ENCODE data around the gene PLA2G3.

DNA sequence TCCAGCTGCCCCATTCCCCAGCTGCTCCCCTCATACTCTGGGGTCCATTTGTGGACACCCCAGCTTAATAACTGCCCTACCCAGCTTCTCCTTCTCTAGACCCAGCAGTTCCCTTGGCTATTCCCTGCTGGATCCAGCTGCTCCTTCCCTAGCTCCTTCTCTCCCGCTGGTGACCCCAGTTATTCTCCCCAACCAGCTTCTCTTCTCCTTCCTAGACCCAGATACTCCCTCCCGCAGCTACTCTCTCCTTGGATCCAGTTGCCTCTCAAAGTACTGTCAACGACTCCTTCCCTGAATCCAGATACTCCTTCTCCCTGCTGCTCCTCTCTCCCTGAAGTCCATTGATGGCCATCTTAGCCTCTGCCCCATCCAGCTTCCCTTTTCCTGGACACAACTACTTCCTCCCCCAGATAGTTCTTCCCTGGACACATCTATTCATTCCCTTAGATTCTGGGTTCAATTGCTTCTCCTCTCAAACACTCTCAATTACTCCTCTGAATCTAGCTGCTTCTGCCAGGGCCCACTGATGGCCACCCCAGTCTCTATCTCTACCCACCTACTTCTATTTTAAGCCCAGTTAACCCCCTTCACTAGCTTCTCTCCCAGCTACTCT is 44.6 kb downstream of the PLA2G3 start:
- TF ChIP-seq, protein P1, sequence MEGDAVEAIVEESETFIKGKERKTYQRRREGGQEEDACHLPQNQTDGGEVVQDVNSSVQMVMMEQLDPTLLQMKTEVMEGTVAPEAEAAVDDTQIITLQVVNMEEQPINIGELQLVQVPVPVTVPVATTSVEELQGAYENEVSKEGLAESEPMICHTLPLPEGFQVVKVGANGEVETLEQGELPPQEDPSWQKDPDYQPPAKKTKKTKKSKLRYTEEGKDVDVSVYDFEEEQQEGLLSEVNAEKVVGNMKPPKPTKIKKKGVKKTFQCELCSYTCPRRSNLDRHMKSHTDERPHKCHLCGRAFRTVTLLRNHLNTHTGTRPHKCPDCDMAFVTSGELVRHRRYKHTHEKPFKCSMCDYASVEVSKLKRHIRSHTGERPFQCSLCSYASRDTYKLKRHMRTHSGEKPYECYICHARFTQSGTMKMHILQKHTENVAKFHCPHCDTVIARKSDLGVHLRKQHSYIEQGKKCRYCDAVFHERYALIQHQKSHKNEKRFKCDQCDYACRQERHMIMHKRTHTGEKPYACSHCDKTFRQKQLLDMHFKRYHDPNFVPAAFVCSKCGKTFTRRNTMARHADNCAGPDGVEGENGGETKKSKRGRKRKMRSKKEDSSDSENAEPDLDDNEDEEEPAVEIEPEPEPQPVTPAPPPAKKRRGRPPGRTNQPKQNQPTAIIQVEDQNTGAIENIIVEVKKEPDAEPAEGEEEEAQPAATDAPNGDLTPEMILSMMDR (conservative IDR thresholded peaks at IDR 0.05; ENCODE audit: low read depth, low read length): no peak
- TF ChIP-seq EZH2 (IDR thresholded peaks at IDR 0.05; ENCODE audit: borderline replicate concordance, low read depth, low read length, poor library complexity, severe bottlenecking): no peak
